ENCODE data around the gene HS6ST3. TPM values are rescaled to one million over a fixed set of nuclear protein-coding genes. Genes with fewer than 3 reads are reported as not detected.

Gene HS6ST3
- total and polyA plus RNA-seq, 2 of the 13 experiments (the other 11 are each of a cell fraction or from before 2014, with no cell fraction given), result not detected

DNA sequence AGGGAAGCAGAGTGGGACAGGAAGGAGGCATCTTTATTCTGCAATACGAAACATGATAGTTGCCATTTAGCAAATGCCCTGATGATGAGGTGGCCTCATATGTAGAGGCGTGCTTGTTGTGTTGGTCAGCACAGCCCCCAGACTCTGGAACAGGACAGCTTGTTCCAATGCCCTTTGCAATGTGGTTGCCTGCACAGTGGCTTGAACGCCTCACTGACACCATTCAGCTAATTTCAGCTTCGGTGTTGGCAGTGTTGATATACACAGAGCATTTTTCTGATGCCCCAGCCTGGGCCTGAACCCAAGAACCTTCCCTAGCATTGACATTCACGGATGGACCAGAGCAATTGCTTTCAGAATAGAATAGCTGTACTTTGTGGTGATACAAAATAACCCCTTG, 133.3 kb downstream of the HS6ST3 start (continued):
- TF ChIP-seq, protein P1, sequence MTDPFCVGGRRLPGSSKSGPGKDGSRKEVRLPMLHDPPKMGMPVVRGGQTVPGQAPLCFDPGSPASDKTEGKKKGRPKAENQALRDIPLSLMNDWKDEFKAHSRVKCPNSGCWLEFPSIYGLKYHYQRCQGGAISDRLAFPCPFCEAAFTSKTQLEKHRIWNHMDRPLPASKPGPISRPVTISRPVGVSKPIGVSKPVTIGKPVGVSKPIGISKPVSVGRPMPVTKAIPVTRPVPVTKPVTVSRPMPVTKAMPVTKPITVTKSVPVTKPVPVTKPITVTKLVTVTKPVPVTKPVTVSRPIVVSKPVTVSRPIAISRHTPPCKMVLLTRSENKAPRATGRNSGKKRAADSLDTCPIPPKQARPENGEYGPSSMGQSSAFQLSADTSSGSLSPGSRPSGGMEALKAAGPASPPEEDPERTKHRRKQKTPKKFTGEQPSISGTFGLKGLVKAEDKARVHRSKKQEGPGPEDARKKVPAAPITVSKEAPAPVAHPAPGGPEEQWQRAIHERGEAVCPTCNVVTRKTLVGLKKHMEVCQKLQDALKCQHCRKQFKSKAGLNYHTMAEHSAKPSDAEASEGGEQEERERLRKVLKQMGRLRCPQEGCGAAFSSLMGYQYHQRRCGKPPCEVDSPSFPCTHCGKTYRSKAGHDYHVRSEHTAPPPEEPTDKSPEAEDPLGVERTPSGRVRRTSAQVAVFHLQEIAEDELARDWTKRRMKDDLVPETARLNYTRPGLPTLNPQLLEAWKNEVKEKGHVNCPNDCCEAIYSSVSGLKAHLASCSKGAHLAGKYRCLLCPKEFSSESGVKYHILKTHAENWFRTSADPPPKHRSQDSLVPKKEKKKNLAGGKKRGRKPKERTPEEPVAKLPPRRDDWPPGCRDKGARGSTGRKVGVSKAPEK (CRISPR knock-in tag; IDR thresholded peaks at IDR 0.05; ENCODE audit: borderline replicate concordance), result no peak
- TF ChIP-seq ZNF615 (CRISPR knock-in tag; IDR thresholded peaks at IDR 0.05; ENCODE audit: borderline replicate concordance) (no peak), DNMT3B (CRISPR knock-in tag; conservative IDR thresholded peaks at IDR 0.05) (no peak), KDM5A (IDR thresholded peaks at IDR 0.05; ENCODE audit: borderline replicate concordance, low read length) (no peak), KLF16 (CRISPR knock-in tag; IDR thresholded peaks at IDR 0.05) (no peak), ZNF678 (CRISPR knock-in tag; IDR thresholded peaks at IDR 0.05) (no peak)

DNA sequence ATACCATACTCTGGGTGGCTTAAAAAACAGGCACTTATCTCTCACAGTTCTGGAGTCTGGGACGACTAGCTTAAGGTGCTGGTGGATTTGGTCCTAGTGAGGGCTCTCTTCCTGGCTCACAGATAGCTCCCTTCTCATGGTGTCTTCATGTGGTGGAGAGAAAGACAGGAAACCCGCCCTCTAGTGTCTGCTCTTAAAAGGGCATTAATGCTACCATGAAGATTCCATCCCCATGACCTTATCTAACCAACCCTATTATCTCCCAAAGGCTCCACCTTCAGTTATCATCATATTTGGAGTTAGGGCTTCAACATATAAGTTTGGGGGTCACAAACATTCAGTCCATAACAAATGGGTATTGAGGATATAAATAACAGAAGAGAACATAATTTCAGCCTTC, 139.4 kb downstream of the HS6ST3 start:
- in situ Hi-C loops (cut with HindIII; ENCODE audit: extremely low pct_ligation_motif_present, low pct_unique_long_range_greater_than_20kb), result loop anchor here (10.0 kb wide), 1 partner anchor 205 kb away; no protein-coding TSS in a partner anchor
- H3K79me2 ChIP-seq (ENCODE audit: insufficient read depth, low read length), result no peaks in the 10 kb centered on the region
- 0% methylated on average over 2 of the region's 2 CpGs for WGBS (ENCODE audit: low lambda C conversion rate)
- ATAC-seq (peak; percentile 90), FAIRE-seq (peak; percentile 53), DNase-seq (ENCODE audit: low spot score) (peak; percentile 21)
- H3K4me2 ChIP-seq (ENCODE audit: low read depth, low read length), result no peak overlapping the region
- no peak overlapping the region for H2AFZ ChIP-seq (ENCODE audit: low read length)
- intact Hi-C loops (cut with micrococcal nuclease; ENCODE audit: unreplicated experiment), result loop anchor here (1.0 kb wide), 1 partner anchor 209 kb away; no protein-coding TSS in a partner anchor
- CTCF ChIA-PET (ENCODE audit: low intra/inter-chr PET ratio, low total read pairs), result interaction anchor here (2.1 kb wide), 1 partner anchor 209 kb away, joined by 18 read pairs; no protein-coding TSS in a partner anchor
- no peaks in the 10 kb centered on the region for H3K4me1 ChIP-seq (ENCODE audit: insufficient read depth, low read length)
- no peaks in the 10 kb centered on the region for H3K9me3 ChIP-seq (ENCODE audit: low read length)
- no peak overlapping the region for H3K27ac ChIP-seq (ENCODE audit: extremely low read length, insufficient read depth, low read length)
- H4K20me1 ChIP-seq (ENCODE audit: insufficient read depth, low read length), result no peaks in the 10 kb centered on the region
- H3K27me3 ChIP-seq (ENCODE audit: control insufficient read depth in 1 of 2, insufficient read depth in 2 of 2, low read length in 2 of 2), result no peaks in the 10 kb centered on the region
- no TSS peak for BruUV-seq (replicated peaks)
- no peak overlapping the region for H3K9ac ChIP-seq (ENCODE audit: insufficient read depth, low read depth, low read length)
- no peaks in the 10 kb centered on the region for H3K36me3 ChIP-seq (replicated peaks in 1 of 2; ENCODE audit: control insufficient read depth in 1 of 2, insufficient read depth in 2 of 2, low read length in 2 of 2)
- POLR2A ChIA-PET, result no interaction called here
- H3K4me3 ChIP-seq (replicated peaks in 1 of 3; ENCODE audit: insufficient read depth in 1 of 3, low read depth in 2 of 3, low read length in 3 of 3), result no peak overlapping the region
- TF ChIP-seq STAG1 (CRISPR knock-in tag; IDR thresholded peaks at IDR 0.05), result peak; percentile 28; the same call in 1 of the 2 replicates
- TF ChIP-seq CBX1 (IDR thresholded peaks at IDR 0.05; ENCODE audit: low read depth), result no peak
- TF ChIP-seq SYNCRIP (IDR thresholded peaks at IDR 0.05; ENCODE audit: insufficient read depth, low read depth, low read length), result no peak
- TF ChIP-seq JDP2 (CRISPR knock-in tag; IDR thresholded peaks at IDR 0.05; ENCODE audit: borderline replicate concordance), result no peak
- TF ChIP-seq ZBTB8A (CRISPR knock-in tag; IDR thresholded peaks at IDR 0.05; ENCODE audit: borderline replicate concordance, low read depth), result no peak
- TF ChIP-seq ZNF496 (CRISPR knock-in tag; IDR thresholded peaks at IDR 0.05; ENCODE audit: insufficient replicate concordance), result no peak
- TF ChIP-seq ZNF713 (CRISPR knock-in tag; IDR thresholded peaks at IDR 0.05), result no peak
- TF ChIP-seq NFYC (CRISPR knock-in tag; IDR thresholded peaks at IDR 0.05), result no peak
- no peak for TF ChIP-seq GATAD2A (CRISPR knock-in tag; IDR thresholded peaks at IDR 0.05)
- TF ChIP-seq, protein P2, sequence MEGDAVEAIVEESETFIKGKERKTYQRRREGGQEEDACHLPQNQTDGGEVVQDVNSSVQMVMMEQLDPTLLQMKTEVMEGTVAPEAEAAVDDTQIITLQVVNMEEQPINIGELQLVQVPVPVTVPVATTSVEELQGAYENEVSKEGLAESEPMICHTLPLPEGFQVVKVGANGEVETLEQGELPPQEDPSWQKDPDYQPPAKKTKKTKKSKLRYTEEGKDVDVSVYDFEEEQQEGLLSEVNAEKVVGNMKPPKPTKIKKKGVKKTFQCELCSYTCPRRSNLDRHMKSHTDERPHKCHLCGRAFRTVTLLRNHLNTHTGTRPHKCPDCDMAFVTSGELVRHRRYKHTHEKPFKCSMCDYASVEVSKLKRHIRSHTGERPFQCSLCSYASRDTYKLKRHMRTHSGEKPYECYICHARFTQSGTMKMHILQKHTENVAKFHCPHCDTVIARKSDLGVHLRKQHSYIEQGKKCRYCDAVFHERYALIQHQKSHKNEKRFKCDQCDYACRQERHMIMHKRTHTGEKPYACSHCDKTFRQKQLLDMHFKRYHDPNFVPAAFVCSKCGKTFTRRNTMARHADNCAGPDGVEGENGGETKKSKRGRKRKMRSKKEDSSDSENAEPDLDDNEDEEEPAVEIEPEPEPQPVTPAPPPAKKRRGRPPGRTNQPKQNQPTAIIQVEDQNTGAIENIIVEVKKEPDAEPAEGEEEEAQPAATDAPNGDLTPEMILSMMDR (CRISPR knock-in tag; IDR thresholded peaks at IDR 0.05), result peak; percentile 55
- peak; percentile 55; the same call in 1 of the 2 replicates for TF ChIP-seq SMC3 (IDR thresholded peaks at IDR 0.05; ENCODE audit: low read length)
